GM21447 (cell line): ENCODE measurements around the gene DAAM2.

Experiments used
- ATAC-seq: cut with Tn5 transposase; IDR thresholded peaks from one replicate; pipeline ENCODE4 v1.9.1; 2021; ENCODE audit not compliant: unreplicated experiment

DAAM2 gene

DNA sequence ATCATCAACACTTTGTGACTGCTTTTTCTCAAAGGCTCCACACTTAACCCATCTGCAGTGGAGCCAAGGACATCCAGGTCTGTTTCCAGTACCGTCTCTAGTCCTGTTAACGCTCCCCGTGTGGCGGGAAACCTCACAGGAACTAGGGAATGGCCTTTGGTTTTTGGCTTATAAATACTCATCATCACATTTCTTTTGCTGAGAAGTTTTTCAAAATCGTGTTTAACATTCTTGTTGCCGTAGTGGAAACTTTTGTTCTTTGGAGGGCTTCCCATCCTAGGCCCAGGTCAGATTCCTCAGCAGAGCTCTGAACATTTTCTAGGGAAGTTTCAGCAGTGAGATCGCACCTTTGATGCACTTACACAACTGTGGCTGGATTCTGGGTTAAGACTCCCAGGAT is 24.6 kb downstream of the DAAM2 start:
- no peak for ATAC-seq

DNA sequence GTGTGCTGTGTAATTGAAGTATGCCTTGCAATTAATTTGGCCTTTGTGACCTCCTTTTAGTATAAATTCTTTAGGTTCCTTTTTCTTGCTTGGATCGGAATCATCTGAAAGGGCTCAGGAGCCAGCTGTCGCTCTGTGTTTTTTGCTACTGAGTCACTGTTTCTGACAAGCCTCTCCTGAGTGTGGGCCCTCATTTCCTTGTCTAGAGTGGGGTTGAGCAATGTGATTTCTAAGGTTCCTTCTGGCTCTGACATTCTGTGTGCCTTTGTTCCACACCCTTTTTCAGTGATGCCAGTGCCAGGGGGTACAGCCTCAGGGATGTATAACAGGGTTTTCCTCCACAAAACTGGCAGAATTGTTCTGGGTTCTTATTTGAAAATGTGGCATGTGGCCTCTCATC is 26.5 kb downstream of the DAAM2 start:
- no peak for ATAC-seq

DNA sequence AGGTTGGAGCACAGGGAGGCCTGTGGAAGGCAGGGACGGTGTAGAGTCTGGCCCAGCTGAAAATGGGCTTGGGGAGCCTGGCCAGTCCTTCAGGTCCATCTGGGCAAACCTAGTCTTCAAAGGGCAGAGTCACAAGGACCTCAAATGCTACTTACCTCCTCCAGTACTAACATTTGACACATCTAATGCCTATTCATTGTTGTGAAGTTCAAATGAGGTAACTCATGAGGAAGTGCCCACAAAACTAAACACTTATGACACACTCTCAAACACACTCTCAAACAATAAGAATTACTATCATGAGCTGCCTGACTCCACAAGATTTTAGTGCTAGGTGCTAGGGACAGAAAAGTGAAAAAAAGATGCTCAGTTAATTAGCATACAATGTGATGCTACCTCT is 27.1 kb downstream of the DAAM2 start:
- ATAC-seq = no peak

DNA sequence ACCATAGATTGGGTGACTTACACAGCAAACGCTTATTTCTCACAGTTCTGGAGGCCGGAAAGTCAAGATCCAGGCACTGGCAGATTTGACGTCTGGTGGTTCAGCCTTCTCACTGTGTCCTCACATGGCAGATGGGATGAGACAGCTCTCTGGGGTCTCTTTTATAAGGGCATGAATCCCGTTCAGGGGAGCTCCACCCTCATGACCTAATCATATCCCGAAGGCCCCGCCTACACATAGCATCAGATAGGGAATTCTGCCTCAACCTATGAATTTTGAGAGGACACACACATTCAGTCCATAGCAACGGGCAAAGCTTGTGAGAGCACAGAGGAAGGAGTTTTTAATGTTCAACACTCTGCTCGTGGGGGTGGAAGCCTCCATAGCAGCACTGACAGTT is 27.5 kb downstream of the DAAM2 start:
- no peak for ATAC-seq

DNA sequence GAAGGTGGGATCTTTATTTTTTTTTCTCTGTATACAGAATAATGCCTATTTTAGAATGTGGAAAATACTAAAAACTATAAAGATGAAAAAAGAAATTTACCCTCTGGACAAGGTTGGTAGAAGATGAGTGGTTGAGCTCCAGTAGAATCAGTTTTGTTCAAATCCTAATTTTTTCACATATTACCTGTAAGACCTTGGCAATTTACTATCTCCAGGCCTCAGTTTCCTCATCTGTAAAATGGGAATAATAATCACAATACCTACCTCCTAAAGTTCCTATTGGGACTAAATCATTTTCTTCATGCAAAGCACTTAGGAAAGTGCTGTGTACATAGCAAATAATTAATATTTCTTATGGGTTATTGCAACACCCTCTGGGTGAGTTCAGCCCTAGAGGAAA is 28.4 kb downstream of the DAAM2 start:
- no peak for ATAC-seq

DNA sequence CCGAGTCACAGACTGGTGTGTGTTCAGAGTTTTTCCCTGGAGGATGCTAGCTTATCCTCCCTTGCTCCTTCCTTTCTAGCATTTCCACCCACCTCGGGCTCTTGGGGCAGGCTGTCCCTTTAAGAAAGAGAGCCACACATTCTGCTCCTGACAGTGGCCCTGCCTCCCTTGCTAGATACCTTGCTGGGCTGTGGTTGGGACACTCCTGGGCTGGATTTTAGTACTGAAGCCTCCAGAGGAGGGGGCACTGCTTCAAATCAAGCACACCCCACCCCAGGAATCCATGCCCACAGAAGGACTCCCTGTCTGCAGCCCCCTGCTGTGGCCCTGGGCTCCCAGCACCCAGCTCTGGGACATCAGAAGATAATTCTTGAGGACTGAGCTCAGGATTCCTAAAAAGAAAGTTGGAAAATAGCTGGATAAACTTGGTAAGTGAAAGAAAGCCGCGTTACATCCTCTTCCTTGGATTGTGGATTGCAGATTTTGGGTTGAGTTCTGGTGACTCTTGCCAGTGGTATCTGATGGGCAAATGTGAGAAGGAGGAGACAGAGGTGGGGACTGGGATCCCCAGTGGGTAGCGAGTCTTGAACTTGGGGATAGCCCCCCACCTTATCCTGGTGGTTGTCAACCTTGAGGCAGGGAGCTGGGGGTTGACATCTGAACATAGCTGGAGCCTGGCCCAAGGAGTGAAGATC is 29.0 kb downstream of the DAAM2 start:
- no peak for ATAC-seq

DNA sequence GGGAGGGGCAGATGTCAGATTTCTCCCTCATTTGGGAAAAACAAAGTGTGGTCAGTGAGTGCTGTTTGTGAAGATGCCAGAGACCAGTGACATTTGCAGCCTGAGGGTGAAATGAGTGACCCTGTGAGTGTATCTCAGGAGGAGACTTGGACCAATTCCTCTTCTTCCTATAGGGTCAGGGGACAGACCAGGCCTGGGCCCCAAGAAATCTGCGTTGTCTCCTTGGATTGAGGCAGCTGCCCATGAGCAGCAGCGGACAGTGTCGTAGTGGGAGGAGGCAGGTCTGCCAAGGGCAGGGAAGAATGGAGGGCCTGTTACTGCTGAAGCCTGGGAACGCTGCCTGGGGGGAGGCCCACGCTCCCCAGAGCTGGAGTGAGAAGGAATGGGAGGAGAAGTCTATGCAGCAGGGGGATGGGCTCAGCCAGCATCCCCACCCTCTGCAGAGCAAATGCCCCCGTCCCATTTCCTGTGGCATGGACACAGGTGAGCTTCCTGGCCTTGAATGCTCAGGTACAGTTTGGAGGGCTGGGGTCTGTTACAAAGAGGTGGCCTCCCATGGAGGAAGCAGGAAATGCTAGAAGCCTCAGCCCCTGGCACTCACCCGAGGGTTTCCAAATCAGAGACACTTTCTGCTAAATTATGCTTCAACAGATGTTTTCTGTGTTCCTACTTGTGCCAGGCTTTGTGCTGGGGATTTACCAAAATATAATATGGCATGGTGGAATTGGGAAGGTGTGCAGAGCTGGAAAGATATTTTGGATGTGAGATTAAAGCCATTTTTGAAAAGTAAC is 29.8 kb downstream of the DAAM2 start:
- ATAC-seq = no peak

- no peak for ATAC-seq
Observed at GRCh38 chr6:39822846-39823815, 31.0 kb downstream of the DAAM2 start.

DNA sequence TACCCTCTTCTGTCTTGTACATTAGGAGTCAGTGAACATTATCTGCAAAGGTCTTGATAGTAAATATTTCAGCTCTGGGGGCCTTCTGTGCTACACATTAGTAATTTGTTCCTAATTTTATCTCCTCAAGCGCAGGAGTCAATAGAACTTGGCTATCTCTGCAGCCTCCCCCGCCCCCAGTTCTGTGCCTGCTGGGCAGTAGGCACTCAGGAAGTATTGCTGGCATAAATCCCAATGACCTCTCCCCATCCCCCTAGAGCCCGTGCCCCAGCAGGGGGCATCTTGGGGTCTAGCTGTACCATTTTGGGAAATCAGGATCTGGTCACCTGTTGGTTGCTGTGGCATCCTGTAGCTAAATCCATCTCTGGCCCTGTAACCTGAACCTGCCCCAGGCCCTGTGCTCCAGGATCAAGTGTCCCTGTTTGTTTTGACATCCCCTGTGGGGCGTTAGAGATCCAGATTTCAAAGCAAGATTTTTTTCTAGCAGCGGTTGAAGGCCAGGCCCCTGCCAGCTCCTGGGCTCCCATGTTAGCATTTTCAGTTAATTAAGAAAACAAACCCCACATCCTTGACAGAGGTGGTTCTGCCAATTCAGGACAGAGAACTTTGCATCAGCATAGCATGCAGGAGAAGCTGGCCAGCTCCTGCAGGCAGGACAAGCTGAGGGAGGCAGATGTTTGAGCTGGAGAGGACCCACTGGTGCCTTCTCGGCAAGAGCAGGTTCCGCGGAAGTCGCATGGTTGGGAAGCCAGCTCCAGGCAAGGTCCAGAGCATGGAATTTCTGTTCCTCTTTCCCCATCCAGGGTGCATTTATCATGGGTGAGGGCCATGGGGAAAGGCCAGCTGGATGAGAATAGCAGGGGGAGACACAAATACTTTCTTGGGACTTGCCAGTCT is 32.1 kb downstream of the DAAM2 start:
- no peak for ATAC-seq

DNA sequence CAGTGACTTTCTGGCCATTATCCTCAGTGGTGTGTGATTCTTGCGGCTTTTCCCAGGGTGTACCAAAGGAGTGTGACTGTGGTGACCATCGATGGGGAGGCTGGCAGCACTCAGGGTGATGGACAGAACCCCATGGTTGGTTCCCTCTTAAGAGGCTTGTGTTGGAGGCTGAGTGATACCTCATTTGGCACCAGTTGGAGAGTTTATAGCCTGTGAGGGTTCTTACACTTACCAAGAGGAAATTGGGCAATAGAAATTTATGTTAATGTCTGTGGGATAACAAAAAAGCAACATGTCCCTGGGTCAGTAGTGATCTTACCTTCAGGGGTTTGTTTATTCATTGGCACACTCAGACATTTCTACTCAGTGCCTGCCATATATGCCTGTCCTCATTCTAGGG is 37.2 kb downstream of the DAAM2 start:
- ATAC-seq = no peak

- no peak for ATAC-seq
Observed at GRCh38 chr6:39830444-39830843, 38.3 kb downstream of the DAAM2 start.

- ATAC-seq = no peak
Observed at GRCh38 chr6:39831701-39832100, 39.5 kb downstream of the DAAM2 start.

DNA sequence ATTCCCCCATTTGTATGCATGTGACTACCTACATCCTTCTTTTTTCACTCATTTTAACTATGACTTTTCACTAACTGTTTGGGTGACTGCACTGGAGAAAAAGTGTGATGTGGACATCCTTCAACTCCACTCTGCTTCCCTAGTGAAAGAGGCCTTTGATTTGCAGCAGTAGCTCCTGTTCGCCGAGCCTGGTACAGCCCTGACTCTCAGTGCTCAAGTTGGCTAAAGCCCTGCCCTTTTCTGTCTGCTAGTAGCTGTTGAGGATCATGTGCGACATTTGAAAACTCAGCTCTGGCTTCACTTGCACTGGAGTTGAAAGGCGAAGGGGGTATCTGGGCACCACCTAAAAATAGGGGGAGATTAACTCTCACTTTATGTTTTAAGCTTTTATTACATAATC is 42.1 kb downstream of the DAAM2 start:
- ATAC-seq = no peak

GRCh38 chr6:39834866-39835265 is 42.7 kb downstream of the DAAM2 start:
- no peak for ATAC-seq

DNA sequence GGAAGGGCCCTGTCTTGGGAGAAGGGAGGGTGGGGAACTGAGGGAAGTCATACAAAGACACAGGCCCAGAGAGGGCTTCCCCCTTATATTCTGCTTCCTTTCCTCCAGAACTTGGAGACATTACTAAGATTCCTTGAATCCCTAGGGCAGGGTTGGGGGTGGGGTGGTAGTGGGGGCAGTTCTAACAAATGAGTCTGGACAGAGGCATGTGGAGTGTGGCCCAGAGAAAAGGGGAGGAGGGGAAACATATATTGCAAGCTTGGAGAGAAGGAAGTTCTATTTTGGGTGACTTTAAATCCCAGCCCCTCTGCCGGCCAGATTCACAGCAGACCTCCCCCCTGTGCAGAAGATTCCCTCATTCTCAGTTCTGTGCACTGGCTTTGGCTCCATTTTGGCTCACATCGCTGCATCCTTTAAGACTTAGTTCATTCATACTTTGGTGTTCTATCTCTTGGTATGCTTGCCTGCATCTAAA is 43.7 kb downstream of the DAAM2 start:
- ATAC-seq = no peak

DNA sequence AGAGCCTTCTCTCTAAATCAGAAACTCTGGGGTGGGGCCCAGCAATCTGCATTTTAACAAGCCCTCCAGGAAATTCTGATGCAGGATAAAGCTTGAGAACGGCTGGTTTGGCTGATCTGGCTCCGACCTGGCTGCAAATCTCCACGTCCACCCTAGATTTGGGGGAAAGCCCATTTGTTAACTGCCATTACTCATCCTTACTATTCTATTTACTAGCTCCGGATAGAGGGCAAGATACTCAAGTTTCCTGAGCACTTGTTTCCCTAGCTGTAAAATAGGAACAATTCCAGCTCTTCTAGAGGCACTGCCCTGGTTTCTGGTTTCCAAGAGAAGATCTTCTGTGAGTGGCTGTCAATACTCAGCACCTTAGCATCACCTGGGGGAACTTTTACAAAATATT is 44.4 kb downstream of the DAAM2 start:
- no peak for ATAC-seq

- no peak for ATAC-seq
Observed at GRCh38 chr6:39839445-39839844, 47.3 kb downstream of the DAAM2 start.

DNA sequence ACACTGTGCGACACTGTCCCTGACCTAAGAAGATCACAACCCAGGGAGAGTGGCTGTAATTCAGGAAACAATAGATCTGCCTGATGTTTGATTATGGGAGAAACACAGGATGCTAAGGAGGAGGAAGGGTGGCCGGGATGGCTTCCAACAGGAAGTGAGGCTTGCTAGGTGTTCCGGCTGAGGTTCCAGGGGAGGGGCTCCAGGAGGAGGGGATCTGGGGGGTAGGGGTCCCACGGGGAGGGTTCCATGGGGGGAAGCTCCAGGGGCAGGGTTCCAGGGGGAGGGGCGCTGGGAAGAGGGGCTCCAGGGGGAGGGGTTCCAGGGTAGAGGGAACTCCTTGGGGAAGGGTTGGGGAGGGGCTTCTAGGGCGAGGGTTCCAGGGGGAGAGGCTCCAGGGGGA is 48.6 kb downstream of the DAAM2 start:
- no peak for ATAC-seq

DNA sequence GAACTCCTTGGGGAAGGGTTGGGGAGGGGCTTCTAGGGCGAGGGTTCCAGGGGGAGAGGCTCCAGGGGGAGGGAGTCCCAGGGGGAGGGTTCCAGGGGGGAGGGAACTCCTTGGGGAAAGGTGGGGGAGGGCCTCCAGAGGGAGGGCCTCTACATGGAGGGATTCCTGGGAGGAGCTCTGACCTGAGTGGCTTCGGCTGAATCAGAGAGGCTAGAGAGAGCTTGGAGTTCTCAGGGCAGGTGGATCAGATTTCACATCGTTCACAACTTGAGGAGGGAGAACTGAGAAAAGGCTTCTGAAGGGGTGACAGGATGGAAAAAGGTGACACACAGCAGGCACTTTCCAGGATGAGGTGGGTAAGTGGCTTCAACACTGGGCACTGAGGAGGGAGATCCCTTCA is 49.1 kb downstream of the DAAM2 start:
- ATAC-seq = no peak

GRCh38 chr6:39841923-39842322 is 49.7 kb downstream of the DAAM2 start:
- no peak for ATAC-seq
